GM12892 (cell line): Measurements from ENCODE around the gene SHANK1.

Experiments
- POLR2A ChIP-seq: IDR thresholded peaks from 2 replicates; pipeline ENCODE4 v1.6.1; 2011; ENCODE audit warnings: low read depth, low read length, control low read depth
- POLR2AphosphoS5 ChIP-seq: IDR thresholded peaks from 2 replicates; pipeline ENCODE4 v1.6.1; 2011; ENCODE audit warnings: low read depth, low read length, control low read depth

DNA sequence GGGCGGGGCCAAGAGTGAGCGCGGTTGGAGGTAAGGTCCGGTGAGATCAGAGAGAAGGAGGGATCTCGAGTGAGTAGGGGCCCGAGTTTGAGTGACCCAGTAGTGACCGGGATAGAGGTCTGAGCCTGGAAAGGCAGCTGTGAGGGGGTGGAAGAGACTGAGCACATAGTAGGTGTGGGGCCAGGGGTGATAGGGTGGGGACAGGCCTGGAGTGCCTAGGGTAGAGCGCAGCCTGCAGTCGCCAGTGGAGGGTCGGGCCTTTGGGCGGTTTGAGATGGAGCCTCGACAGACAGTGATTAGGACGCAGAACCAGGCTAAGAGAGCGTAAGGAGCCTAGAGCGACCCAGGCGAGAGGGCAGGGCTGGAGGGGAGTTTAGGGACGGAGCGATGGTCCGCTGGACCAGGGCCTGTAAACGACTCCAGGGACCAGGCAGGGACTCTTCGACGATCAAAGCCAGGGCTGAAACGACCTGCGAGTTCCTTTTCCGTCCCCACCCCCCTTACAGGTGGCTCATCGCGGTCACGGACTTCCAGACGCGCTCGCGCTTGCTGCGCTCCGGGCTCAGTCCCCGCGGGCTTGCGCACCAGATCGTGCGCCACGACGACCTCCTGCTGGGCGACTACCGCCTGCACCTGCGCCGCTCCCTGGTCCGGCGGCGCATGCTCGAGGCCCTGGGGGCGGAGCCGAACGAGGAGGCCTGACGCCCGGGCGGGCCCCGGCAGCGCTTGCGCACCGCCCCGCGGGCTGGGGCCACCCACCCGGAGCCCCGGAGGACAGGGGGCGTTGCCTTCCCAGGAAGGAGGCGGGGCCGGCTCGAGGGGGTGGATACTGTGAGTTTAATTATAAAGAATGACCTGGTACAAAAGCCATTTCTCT is 60.9 kb downstream of the SHANK1 start:
- TF ChIP-seq POLR2A (no peak), POLR2AphosphoS5 (no peak)
